GM19351 (cell line): ENCODE data around the gene ARHGEF10L.
"Not testable (repeated sequence)": the region's sequence is repeated elsewhere in the genome, so short reads cannot be mapped to it uniquely, and the experiment has no call there.

Source experiments
- ATAC-seq: cut with Tn5 transposase; IDR thresholded peaks from one replicate; pipeline ENCODE4 v1.9.1; 2021; ENCODE audit warnings: mild to moderate bottlenecking, moderate library complexity; ENCODE audit not compliant: unreplicated experiment

ARHGEF10L gene

GRCh38 chr1:17539477-17540254, at the start of gene ARHGEF10L:
TSS of gene ARHGEF10L (plus strand) at chr1:17539698. CDS start at chr1:17580596, 40,898 bp downstream.
- no peak for ATAC-seq

DNA sequence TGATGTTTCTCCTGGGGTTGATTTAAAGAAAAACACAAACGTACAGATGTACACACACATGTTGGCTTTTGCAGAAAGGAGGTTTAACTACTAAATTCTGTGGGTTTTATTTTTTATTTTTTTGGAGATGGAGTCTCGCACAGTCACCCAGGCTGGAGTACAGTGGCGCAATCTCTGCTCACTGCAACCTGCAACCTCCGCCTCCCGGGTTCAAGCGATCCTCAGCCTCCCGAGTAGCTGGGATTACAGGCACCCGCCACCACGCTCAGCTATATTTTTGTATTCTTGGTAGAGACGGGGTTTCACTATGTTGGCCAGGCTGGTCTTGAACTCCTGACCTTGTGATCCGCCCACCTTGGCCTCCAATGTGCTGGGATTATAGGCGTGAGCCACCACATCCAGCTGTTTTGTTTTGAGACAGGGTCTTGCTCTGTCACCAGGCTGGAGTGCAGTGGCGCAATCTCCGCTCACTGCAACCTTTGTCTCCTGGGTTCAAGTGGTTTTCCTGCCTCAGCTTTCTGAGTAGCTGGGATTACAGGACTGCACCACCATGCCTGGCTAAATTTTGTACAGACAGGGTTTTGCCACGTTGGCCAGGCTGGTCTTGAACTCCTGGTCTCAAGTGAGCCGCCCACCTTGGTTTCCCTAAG, 49.6 kb upstream of the ARHGEF10L start:
- ATAC-seq: not testable (repeated sequence)

- not testable (repeated sequence) for ATAC-seq
These were observed 48.8 kb upstream of the ARHGEF10L start for GRCh38 chr1:17490667-17491066.

GRCh38 chr1:17494114-17494729, 45.3 kb upstream of the ARHGEF10L start:
- no peak for ATAC-seq

DNA sequence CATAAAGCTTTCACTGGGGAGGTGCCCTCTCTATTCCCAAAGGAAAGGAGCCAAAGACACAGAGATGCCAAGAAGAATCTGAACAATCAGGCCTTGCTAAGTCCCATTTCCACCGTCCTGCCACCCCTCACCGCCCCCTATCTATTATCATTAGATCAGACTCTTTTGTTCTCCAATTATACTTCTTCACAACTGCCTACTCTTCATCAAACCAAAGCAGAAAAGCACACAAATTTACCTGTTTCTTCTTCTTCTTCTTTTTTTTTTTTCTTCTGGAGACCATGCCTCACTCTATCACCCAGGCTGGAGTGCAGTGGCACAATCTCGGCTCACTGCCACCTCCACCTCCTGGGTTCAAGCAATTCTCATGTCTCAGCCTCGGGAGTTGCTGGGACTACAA, 43.1 kb upstream of the ARHGEF10L start:
- ATAC-seq: no peak

GRCh38 chr1:17498214-17498613, 41.3 kb upstream of the ARHGEF10L start:
- ATAC-seq: no peak

DNA sequence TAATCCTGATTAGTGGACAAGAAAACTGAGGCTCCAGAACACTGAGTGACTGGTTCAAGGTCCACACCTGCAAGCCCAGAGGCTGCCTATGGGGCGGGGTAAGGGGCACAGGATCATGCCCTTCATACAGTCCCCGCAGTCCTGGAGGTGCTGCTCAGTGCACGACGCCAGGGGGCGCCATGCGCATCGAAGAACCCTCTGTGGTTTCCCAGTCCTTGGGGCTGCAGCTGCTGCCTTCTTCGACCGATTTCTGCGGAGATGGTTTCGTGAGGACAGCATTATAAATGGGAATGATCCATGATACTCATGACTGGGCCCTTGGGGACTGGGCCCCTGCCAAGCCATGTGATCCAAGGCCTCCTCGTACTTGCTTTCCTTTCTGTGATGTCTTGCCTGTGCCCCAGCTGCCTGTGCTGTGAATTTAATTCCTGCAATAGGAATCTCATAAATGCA, 37.1 kb upstream of the ARHGEF10L start:
- no peak for ATAC-seq

DNA sequence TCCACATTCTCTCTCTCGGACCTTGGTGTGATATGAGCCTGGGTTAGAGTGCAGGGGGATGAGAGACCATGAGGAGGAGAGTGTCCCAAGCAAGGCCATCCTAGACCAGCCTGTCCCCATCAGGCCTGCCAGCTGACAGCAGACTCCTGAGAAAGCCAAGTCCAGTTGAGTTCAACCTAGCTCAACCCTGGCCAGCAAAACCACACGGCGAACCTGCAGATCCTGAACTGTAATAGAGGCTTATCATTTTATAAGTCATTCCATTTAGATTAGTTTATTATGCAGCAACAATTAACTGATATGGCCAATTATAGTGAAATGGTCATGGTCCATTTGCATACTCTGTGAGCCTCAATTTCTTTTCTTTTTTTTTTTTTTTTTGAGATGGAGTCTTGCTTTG, 36.4 kb upstream of the ARHGEF10L start:
- ATAC-seq: no peak

DNA sequence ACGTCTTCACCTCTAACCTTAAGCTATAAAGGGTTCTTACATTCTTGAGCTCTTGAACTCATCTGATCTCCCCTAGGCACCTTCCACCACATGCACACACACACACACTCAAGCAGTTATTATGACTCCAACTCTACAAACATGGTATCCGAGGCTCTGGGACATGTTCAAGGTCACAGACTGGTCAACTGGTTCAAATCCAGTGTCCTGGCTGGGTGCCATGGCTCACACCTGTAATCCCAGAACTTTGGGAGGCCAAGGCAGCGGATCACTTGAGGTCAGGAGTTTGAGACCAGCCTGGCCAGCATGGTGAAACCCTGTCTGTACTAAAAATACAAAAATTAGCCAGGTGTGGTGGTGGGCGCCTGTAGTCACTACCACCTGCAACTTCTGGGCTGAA, 32.3 kb upstream of the ARHGEF10L start:
- ATAC-seq: not testable (repeated sequence)

DNA sequence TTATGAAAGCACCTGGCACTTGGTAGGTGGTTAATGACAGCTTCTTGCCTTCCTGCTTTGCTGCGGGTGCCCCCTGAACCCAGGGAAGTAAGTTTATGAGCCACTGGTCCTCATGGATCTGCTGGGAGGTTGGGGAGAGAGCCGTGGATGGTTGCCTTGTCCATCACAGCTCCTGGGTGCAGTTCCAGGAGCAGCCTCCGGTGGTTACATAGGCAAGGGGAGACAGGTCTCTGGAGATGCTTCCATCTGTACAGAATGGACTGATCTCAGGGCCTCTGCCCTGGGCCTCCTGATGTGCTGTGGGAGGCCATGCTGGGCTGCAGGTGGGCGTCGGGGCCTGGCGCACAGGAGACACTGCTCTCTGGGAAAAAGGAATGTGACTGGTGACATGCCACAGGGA, 31.6 kb upstream of the ARHGEF10L start:
- ATAC-seq: no peak

DNA sequence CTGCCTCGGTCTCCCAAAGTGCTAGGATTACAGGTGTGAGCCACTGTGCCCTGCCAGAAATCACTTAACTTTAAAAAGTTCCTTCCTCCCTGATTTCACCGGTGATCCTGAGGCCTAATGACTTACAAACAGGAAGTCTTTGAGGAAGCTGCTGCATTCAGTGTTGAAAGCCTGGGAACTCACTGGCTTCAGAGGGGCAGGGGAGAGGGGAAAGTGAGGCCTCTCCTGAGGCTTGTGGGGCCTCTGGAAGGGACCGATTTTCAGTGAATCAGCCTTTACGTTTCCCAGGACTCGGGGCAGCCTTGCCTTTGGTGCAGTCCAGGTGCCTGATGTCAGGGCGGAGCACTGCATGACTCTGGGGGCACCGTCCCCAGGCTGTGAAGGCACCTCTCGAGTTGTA, 30.1 kb upstream of the ARHGEF10L start:
- no peak for ATAC-seq

GRCh38 chr1:17510138-17510537, 29.4 kb upstream of the ARHGEF10L start:
- ATAC-seq: no peak

- ATAC-seq: no peak
These were observed 28.3 kb upstream of the ARHGEF10L start for GRCh38 chr1:17511188-17511587.

DNA sequence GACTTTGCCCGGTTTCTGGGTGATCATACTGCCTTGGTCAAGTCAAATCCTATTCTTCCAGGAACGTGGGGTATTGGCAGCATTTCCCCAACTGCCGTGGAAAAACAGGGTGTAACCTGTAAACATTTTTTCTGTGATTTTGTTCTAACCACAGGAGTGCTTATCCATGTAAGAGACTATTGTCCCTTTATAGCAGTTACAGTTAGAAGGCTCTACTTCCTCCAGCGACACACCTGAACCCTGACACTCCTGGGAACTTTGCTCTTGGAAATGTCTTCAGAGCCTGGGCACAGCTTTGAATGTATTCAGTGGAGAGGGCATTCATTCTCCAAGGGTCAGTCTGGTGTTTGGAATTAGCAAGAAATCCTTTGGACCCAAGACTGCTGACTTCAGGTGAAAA, 26.4 kb upstream of the ARHGEF10L start:
- ATAC-seq: no peak

DNA sequence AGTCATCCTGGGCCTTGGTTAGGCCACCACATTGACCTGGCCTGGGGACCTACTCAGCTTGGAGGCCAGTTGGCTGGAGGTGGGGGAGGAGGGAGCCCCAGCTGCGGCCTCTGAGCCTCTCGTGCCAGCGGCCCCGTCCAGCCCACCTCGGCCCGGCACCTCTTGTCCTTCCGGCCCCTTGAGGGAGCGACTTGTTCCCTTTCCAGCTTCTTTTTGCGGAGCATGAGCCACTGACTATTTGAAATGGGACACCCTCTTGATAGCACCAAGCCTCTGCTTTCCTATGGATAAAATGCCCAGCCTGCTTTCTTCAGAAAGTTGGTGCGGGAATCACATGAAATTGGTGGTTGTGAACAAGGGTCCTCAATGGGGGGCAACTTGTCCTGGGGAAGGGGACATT, 24.7 kb upstream of the ARHGEF10L start:
- no peak for ATAC-seq

GRCh38 chr1:17515902-17516301, 23.6 kb upstream of the ARHGEF10L start:
- no peak for ATAC-seq

GRCh38 chr1:17516303-17517214, 22.9 kb upstream of the ARHGEF10L start:
- no peak for ATAC-seq

GRCh38 chr1:17520041-17520440, 19.5 kb upstream of the ARHGEF10L start:
- no peak for ATAC-seq

DNA sequence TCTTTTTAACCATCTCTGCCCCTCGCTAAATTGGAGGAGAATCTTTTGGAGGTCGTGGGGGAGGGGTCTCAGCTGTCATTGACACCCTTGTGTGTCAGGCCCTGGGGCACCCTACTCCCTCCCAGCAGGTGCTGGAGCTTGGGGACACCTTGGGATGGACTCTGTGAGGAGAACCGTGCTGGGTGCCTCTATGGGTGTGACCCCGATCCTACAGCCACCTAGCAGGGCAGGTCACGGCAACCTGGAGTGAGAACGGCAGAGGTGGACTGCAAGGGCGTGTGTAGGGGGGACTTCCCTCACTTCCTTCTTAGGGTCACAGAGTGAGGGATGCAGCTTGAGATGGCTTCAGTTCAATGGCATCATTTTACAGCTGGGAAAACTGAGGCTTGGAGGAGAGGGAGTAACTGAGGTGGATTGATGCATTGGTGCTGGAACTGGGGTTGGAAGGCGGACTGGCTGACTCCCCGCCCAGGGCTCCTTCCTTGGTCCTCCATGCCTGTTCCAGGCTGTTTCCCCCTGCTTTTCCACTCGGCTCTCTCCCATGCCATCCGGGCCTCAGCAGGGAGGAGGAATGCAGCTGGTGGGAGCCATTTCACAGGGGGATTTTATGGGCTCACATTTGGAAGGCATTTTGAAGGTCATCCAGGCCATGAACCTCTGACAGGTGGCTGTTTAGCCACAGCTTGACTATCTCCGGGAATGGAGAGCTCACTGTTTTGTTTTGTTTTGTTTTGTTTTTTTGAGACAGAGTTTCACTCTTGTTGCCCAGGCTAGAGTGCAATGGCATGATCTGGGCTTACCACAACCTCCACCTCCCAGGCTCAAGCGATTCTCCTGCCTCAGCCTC, 18.8 kb upstream of the ARHGEF10L start:
- ATAC-seq: no peak
